Activated naive CD4-positive, alpha-beta T cell treated with anti-CD3 and anti-CD28 coated beads, Interleukin-2, amount 50 U/mL, for 16 hours (primary cell): ENCODE results near the gene SPRR2G.
"Not testable (repeated sequence)": the region's sequence is repeated elsewhere in the genome, so short reads cannot be mapped to it uniquely, and the experiment has no call there.

Experiments
- DNase-seq: peaks from one replicate; pipeline ENCODE4 v3.0.0-alpha.2; 2020

Gene SPRR2G

DNA sequence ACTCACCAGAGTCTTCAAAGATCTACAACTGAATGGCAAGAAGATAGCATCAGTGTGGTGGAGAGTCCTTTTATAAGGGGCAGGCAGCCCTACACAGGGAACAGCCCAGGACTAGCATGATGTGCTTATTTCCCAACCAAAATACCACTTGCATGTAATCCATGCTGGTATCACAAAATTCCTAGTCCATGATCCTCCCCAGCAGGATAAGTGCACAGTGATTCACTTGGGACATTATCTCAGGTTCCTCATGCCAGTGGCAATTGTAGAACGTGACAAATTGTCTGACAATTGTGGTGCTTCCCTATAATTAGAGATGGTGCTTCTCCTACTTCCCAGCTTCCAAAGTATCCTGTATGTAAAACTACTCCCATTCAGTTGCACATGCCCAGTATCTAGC is at the start of gene SPRR2G:
Gene SPRR2G, minus strand, starts transcription at position 45 of the 400 bp plus-strand sequence. CDS start 780 bp downstream, outside the sequence.
- no peak for DNase-seq

DNA sequence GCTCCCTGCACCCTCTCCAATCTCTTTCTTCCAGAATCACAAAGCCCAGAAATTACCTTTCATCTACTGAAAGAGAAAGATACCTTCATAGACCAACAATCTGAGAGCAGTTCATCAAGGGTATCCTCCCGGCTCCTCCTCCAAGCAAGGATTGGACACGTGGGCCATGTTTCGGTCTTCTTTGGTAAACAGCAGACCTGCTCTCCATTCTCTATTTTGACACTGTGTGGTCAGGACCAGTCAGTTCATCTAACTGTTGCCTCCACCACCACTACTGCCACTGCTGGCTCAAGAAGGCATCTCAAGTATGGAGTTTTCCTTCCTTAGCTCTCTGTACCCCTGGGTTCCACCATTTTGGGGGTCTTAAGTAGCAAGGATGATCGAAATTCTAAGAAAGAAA is 44.5 kb upstream of the SPRR2G start:
- DNase-seq: no peak

DNA sequence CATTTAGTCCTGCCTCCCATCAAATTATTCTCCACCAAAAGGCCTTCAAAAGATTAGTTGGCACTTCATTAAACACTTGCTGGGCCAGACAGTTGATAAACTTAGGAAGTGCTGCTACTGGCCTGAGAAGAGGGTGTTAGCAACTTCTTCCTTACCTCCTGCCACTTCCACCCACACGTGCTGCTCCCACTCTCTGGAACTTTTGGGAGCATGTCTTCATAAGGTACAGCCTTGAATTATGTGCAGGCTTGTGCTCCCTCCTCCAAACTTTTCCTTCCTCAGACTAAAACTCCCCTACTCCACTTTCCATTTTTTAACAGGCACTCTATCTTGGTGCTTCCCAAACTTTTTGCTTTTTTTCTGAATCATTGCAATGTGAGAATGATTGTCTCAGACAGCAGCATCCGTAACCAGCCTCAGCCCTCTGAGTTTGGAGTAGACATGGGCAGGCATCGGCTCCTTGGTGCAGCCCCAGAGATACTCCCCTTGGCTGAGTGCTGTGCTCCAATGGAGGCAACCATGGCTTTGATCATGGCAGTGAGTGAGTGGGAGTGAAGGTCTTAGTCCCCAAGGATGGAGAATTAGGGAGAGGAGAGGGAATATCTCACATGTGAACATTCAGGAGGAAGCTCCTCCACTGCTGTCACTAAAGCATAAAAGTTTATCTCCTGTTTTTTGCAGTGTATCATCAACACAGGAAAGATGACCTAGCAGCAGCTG is 43.8 kb upstream of the SPRR2G start:
- no peak for DNase-seq

DNA sequence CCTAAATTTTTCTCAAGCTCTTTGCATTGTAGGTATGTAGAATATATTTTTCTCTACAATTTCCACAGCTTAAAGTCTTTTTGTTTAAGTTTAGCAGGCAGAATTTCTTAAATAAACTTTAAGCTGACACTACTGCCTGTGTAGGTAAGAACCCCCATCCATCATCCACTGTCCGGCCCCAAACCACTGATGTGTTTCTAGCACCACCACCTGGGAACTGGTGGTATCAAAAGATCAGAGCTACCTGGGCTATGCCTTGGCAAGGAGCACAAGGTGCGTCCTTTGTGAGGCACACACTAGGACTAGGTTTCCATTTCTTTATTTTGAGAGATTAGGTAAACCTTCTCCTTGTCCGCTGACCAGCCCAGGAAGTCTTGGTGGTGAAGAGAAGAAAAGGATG is 42.0 kb upstream of the SPRR2G start:
- no peak for DNase-seq

DNA sequence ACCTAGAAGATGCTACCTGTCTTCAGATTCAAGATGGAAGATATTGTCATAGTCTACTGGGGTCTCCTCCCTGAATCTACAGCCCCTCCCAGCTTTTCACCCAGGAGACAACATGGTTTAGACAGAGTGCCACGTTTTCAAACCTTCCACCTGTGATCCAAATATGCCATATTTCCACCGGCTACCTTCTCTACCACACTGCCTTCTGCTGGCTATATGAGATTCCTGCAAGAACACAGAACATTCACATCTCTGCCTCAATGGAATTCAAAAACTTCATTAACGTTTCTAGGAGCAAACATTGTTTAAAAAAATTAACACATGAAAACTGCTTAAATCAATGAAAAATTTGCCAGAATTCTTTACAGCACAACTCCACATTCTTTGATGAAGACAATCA is 39.7 kb upstream of the SPRR2G start:
- DNase-seq: no peak

DNA sequence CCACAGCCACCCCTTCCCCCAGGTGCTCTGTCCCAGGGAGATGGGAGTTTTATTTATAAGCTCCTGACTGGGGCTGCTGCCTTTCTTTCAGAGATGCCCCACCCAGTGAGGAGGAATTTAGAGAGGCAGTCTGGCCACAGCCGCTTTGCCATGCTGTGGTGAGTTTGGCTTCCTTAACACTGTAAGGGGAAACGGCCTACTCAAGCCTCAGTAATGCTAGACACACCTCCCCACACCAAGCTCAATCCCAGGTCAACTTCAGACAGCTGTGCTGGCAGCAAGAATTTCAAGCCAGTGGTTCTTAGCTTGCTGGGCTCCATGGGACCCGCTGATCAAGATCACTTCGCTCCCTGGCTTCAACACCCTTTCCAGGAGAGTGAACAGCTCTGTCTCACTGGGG is 37.6 kb upstream of the SPRR2G start:
- DNase-seq: not testable (repeated sequence)

DNA sequence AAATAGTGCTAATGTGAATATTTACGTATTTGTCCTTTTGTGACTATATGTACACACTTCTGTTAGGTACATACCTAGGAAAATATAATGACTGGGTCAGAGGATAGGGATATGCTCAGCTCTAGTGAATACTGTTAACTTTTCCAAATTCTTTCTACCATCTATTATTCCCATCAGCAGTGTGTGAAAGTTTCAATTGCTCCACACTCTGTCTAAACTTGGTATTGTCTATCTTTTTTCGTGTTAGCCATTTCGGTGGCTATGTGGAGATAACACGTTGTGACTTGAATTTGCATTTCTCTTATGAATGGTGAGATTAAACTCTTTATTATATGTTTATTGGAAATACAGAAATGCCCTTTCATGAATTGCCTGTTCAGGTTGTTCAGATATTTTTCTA is 29.9 kb upstream of the SPRR2G start:
- DNase-seq: no peak

DNA sequence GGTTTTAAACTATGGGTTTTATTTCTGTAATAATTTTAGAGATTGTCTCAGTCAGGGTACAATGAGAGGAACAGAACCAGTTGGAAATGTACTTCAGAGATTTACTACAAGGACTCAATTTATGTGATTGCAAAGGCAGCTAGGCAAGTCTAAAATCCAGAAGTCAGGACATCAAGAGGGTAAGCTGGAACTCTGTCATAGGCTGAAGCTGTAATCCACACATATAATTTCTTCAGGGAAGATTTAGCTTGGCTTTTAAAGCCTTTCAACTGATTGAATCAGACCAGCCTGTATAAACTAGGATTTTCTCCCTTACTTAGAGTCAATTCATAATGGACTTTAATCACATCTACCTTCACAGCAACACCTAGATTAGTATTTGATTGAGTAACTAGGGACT is 28.2 kb upstream of the SPRR2G start:
- DNase-seq: no peak

DNA sequence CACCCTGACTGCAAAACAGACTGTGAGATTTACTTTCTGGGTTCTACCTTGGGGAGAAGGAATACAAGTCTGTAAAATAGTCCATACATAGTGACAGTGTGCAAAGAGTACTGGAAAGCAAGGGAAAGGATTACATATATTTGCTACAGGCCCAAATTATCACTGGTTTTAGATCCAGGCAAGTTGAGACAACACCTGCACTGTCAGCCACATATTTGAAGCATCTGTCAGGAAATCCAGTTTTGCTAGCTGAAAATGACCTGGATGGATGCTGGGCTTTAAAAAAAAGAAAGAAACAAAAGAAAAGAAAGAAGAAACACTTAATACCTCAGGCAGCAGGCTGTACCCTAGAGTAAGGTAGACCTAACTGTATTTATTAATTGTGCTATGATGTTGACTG is 23.9 kb upstream of the SPRR2G start:
- DNase-seq: no peak

DNA sequence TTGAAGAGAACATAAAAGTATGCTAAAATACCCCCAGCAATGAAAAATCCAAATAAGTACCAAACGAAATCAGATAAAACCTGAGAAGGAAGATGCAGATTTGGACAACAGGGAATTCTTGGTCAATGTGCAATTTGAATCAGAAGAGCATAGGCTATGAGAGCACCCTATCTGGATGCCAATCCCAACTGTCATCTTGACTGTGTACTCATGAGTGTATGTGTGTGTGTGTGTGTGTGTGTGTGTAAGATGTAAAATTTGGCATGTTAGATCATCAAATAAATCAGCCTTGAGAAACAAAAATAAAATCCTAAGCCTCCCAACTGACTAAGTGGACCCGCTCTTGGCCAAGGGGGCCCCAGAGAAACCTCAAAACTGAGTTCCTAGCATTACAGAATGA is 18.0 kb upstream of the SPRR2G start:
- DNase-seq: no peak

DNA sequence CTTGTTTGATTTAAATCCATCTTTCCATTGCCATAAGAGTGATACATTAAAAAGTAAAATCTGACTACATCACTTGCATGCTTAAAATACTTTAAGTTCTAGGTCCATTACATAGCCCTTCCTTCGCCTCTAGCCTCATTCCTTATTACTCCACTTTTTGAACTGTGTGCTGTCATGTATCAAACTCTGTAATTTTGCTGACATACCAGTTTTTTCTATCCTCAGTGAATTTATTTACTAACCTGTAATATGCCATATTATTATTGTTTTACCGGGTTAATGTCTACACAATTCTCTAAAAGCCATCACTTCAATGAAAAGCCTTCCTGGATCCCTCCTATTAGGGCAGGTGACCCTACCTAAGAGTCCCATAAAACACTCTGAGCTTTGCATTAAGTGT is 4.9 kb upstream of the SPRR2G start:
- DNase-seq: no peak

DNA sequence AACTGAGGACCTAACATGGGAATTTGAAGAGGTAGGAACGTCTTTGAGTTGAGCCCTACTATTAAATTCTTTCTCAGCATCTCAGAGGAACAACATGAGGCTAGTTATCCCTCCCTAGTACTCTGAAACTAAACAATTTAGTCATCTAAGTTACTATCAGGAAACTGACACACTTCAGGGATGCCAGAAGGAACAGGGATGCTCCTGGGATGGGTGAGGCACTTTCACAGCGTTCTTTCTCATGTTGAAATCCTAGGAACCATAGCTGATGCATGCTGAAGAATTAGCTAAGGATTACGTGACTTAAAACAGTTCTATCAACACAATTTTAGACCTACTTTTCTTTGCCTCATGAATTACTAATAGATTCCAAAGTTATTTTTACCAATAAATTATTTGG is 1.8 kb upstream of the SPRR2G start:
- DNase-seq: no peak

DNA sequence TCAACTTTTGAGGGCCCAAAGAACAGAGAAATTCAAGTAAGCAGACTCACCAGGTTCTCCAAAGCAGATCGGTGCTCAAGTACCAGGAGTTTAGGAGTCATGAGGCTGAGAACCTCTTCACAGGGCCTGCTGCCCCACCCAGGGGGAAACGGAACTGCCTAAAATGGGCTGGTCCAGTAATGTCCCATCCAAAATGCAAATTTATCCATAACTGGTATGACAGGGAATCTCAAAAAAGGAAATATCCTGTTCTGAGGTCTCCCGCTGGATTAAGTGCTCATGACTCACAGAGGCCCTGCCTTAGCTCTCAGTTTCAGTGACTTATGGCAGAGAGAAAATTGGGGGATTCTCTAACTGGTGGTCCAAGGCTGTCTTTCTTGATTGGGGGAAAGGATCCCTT is 9.3 kb downstream of the SPRR2G start:
- no peak for DNase-seq

DNA sequence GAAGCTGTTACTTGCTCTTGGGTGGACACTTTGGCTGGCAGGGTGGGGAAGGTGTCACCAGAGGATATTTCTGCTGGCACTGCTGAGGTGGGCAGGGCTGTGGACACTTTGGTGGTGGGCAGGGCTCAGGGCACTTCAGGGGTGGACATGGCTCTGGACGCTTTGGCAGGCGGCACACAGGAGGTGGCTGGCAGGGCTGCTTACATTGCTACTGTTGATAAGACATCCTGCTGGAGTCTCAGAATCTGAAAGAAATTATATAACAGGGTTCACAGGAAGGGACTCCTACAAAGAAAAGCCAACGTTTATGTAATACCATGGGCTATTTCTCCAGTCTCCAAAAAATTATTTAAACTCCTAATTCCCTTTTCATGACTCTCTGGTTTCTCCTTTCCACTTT is 10.2 kb downstream of the SPRR2G start:
- no peak for DNase-seq

DNA sequence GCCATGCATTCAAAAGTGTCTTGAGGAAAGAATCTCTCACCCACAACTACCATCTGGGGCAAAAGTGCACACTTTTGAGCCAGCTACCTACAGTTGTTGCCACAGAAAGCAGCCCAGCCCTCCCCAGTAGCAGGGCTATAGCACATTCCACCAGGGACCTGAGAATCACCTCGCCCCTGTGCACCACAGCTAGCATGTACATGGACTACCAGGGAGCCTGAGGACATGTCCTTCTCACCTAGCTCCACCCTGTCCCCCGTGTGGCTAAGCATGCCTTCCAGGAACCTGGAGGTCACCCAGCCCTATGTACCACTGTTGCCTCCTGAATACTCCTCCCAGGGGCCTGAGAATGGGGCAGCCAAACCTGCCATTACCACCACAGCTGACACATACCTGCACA is 16.9 kb downstream of the SPRR2G start:
- no peak for DNase-seq

DNA sequence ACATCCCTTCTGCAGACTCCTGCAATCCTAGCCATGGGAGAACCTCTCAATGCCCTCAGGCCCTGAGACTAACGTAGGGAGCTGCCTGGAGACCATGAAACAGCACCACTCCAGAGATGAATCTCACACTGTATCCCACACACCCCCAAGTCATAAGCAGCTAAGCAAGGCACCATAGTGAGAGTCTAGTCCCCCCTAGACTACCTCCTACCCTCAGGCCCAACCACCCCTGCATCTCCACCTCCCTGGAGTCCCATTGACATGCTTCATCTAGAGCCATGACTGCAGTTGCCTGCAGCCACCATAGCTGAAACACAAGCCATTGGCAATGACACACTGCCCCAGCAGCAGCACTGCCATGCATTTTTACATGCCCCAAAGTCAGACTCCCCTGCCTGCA is 17.4 kb downstream of the SPRR2G start:
- DNase-seq: no peak

DNA sequence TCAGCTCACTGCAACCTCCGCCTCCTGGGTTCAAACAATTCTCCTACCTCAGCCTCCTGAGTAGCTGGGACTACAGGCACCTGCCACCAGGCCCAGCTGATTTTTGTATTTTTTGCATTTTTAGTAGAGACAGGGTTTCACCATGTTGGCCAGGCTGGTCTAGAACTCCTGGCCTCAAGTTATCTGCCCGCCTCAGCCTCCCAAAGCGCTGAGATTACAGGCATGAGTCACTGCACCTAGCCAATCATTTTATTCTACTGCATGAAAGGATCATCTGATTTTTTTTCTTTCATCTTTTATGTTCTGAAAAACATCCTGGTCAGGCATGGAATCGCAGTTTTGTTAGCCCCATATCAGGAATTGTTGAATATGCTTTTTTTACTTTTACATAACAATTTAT is 22.0 kb downstream of the SPRR2G start:
- not testable (repeated sequence) for DNase-seq

DNA sequence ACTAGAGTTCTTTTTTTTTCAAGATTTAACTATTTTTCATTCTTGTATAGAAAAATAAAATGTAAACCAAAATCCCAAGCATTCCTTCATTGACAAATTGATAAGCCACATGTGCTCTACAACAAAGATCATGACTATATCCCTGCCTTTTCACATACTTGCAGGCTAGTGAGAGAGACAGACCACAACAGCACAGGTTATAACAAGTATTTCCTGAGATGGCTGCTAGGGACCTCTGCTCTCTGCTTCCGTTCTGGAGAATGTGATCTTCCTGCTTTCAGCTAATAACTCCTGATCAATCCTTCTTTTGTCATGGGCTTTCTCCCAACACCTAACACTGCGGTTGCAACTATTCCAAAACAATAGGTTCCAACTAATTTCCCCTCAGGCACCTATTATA is 23.4 kb downstream of the SPRR2G start:
- DNase-seq: no peak

DNA sequence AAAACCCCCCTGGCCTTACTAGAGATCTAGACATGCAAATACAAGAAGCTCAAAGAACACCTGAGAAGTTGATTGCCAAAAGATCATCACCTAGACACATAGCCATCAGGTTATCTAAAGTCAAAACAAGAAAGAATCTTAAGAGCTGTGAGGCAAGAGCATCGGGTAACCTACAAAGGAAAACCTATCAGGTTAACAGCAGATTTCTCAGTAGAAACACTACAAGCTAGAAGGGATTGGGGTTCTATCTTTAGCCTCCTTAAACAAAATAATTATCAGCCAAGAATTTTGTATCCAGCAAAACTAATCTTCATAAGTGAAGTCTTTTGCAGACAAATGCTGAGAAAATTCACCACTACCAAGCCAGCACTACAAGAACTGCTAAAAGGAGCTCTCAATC is 25.2 kb downstream of the SPRR2G start:
- DNase-seq: no peak

DNA sequence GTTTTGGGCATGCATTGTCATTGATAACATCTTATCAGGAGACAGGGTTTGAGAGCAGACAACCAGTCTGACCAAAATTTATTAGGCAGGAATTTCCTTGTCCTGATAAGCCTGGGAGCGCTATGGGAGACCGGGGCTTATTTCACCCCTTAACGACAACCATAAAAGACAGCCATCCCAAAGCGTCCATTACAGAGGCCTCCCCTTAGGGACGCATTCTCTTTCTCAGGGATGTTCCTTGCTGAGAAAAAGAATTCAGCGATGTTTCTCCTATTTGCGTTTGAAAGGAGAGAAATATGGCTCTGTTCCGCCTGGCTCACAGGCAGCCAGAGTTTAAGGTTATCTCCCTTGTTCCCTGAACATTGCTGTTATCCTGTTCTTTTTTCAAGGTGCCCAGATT is 26.9 kb downstream of the SPRR2G start:
- not testable (repeated sequence) for DNase-seq

DNA sequence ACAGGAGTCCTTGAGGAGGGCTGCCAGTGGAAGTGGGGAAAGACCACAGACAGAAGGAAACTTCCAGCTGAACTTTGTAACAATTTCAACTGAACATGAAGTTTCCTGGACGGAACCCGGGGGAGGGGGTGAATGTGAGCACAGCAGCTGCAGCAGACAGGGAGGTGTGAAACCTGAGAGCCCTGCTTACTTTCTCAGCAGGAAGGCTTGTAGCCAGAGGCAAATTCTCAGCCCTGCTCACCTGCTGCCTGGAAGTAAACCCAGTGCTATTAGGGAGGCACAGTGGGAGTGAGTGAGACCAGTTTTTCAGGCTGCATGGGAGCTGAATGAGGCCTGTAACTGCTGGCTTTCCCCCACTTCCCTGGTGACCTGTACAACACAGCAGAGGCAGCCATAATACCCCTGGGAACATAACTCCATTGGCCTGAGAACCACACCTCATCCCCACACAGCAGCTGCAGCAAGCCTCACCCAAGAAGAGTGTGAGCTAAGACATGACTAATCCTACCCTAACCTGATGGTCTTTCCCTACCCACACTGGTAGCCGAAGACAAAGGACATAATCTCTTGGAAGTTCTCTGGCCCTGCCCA is 27.8 kb downstream of the SPRR2G start:
- DNase-seq: no peak

DNA sequence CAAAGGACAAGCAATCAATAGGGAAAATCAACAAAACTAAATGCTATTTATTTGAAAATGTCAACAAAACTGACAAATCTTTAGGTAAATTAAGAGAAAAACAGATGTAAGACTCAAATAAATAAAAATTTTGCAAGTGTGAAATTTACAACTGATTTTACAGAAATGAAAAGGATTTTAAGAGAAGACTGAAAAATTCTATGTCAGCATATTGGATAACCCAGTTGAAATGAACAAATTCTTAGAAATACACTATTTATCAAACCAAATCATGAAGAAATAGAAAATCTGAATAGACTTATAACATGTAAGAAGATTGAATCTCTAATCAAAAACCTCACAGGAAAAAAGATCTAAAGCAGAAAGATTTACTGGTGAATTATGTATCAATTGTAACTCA is 29.7 kb downstream of the SPRR2G start:
- no peak for DNase-seq

DNA sequence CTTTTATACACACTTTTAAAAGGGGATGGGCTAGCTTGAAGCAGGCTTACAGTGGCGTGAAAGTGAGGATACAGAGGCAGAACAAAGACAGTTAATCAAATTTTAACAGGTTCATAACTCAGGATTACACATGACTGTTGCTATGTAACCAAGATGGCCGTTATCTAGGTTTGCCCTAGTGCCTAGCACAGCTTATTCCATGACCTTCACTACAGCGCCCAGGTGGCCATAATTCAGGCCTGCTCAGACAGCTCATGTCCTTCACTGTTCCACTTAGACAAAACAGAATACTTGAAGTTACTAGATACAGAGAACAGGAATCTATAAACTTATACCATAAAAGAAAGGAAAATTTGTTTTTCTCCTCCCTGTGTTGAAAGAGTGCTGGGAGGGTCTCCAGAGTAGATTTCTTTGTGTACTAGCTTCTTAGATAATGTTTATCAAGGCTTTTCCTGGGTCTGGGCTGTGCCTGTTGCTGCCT is 31.2 kb downstream of the SPRR2G start:
- DNase-seq: no peak

DNA sequence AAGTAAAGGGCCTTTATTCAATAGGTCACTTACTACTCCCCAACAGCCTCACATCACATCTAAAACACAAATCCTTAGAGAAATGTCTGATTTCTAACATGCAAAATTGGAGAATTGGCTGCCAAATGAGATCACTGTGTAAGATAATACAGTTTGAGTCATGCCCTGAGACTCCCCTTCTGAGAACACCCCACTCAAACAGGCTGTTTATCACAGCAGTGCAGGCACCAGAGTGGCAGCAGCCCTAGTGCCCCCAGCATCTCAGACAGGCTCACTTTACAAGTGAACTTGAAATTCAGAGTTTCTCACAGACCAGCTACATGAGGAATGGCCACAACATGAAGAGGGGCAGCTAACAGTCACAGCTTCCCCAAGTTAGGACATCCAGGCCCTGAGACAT is 35.4 kb downstream of the SPRR2G start:
- DNase-seq: not testable (repeated sequence)

DNA sequence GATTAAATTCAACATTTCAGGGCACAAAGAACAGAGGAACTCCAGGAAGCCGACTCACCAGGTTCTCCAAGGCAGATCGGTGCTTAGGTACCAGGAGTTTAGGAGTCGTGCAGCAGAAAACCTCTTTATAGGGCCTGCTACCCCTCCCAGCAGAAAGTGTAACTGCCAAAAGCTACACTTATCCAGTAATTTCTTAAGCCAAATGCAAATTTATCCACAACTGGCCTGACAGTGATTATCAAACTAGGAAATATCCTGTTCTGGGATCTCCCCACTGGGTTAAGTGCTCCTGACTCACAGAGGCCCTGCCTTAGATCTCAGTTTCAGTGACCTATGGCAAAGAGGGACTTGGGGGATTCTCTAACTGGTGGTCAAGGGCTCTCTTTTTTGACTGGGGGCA is 37.3 kb downstream of the SPRR2G start, which contains the start of gene SPRR2F:
Gene SPRR2F, minus strand, starts transcription at position 101 of the 400 bp plus-strand sequence. CDS start 783 bp downstream, outside the sequence.
- DNase-seq: no peak
